ENCODE measurements around the gene SLC12A8.

DNA sequence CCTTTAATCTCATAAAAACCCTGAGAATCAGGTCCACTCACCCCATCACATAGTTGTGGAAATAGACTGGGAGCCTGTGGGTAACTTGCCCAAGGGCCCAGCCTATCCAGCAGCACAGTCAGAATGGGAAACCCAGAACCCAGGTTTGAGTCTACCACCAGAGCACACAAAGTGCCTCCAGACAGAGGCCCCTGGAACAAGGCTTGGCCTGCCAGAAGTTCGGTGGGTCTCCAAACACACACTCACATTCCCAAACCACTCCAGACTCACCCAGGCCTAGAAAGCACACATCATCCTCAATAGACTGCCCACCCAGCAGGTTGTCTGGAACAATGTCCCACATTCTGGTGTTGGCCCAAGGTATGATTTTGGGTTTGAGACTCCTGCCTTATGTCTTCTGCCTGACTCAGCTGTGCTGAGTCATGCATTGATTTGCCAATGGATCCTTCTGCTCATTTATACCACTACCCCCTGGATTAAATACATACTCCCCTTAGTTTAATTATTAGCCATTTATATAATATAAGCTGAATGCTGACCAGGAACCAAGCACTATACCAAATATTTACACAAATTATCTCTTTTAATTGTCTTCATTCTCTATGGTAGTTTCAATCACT, 4.5 kb downstream of the SLC12A8 start:
- TF ChIP-seq, protein P1, sequence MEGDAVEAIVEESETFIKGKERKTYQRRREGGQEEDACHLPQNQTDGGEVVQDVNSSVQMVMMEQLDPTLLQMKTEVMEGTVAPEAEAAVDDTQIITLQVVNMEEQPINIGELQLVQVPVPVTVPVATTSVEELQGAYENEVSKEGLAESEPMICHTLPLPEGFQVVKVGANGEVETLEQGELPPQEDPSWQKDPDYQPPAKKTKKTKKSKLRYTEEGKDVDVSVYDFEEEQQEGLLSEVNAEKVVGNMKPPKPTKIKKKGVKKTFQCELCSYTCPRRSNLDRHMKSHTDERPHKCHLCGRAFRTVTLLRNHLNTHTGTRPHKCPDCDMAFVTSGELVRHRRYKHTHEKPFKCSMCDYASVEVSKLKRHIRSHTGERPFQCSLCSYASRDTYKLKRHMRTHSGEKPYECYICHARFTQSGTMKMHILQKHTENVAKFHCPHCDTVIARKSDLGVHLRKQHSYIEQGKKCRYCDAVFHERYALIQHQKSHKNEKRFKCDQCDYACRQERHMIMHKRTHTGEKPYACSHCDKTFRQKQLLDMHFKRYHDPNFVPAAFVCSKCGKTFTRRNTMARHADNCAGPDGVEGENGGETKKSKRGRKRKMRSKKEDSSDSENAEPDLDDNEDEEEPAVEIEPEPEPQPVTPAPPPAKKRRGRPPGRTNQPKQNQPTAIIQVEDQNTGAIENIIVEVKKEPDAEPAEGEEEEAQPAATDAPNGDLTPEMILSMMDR (IDR thresholded peaks at IDR 0.05 in 4 of 5, conservative IDR thresholded peaks at IDR 0.05 in 1 of 5): no peak
- no peak for TF ChIP-seq POLR2A (IDR thresholded peaks at IDR 0.05)
